SK-N-DZ (cell line): ENCODE results near the gene COLGALT1. TPM values are rescaled to one million over a fixed set of nuclear protein-coding genes. Genes with fewer than 3 reads are reported as not detected.
A peak's percentile ranks its signal among the peaks of the same experiment; 100 is the strongest.
"Not testable (repeated sequence)": the region's sequence is repeated elsewhere in the genome, so short reads cannot be mapped to it uniquely, and the experiment has no call there.

Source experiments
- DNase-seq: peaks from one replicate; pipeline ENCODE4 v3.0.0-alpha.2; 2015; ENCODE audit warnings: low spot score
- polyA plus RNA-seq, 2 experiments: library from polyadenylated mRNA; depleted of rRNA; stranded (reverse); fragments of >200 nt; gene quantifications; 2 replicates each; pipeline ENCODE4 v1.2.3, GENCODE V29; 2014

The COLGALT1 gene
- polyA plus RNA-seq (2014; cell fraction: cytosol; rRNA removed): 34.4 and 39.1 TPM in 2 replicates
- polyA plus RNA-seq (2014; cell fraction: nucleus; rRNA removed): 36.3 and 44.9 TPM in 2 replicates

DNA sequence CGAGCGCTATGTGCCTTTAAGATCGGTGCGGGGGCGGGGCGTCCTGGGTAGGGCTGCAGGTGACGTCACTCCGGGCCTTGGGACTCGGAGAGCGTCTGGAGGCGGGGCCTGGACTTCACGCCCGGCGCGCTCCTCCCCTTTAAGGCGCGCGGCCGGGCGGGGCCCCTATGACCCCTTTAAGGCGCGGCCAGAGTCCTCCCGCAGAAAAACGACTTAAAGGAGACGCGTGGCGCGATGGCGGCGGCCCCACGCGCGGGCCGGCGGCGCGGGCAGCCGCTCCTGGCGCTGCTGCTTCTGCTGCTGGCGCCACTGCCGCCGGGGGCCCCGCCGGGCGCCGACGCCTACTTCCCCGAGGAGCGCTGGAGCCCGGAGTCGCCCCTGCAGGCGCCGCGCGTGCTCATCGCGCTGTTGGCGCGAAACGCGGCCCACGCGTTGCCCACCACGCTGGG lies at the start of gene COLGALT1:
Gene COLGALT1 (plus strand): TSS at position 170 of the 449 bp plus-strand sequence. CDS start 65 bp downstream, at position 235.
- peak; percentile 94 for DNase-seq

DNA sequence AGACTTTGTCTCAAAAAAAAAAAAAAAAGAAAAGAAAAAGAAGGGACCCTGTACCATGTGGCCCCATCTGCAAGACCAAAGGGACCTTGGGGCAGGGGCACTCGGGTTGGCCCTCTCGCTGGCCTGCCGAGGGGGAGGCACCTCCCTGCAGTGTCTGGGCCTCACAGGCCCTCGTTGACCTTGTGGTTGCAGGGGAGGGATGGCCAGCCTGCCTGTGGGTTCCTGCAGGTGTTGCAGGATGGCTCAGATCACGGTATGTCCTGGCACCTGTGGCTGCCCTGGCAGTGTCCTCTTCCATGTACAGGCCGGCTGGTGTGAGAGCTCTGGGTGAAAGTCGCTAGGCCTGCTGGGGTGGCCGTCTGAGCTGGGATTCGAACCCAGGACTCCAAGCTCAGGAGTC lies 48.7 kb upstream of the COLGALT1 start:
- DNase-seq: no peak

DNA sequence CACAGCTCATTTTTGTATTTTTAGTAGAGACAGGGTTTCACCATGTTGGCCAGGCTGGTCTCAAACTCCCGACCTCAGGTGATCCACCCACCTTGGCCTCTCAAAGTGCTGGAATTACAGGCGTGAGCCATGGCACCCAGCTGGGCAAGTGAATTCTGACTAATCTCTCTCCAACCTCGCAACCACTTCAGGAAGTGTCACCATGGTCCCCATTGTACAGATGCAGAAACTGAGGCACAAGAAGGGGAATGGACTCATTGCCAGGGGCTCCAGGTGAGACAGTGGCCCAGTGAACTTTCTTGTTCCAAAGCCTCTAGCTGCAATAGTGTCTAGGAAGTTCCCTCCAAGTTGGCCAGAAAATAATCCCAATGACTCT lies 46.9 kb upstream of the COLGALT1 start:
- not testable (repeated sequence) for DNase-seq

DNA sequence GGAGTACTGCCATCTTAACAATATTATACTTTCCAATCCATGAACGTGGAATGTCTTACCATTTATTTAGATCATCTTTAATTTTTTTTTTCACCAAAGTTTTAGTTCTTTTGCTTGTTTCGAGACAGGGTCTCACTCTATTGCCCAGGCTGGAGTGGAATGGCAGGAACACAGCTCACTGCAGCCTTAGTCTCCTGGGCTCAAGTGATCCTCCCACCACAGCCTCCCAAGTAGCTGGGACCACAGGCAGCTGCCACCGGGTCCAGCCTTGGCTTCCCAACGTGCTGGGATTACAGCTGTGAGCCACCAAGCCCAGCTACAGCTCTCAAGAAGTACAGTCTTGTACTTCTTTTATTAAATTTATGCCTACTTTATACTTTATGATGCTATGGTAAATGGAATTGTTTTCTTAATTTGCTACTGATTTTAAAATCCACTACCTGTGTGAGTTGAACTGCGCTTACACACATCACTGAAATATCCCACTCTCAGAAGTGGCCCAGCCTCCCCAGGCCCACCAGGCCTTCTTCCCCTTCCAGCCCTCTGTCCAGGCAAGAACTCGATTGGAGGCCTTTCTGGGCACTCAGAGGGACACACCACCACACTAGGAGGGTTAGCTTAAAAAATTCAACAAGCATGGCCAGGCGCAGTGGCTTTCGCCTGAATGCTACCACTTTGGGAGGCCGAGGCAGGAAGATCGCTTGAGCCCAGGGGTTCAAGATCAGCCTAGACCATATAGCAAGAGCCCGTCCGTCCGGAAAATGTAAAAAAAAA lies 45.0 kb upstream of the COLGALT1 start:
- no peak for DNase-seq

DNA sequence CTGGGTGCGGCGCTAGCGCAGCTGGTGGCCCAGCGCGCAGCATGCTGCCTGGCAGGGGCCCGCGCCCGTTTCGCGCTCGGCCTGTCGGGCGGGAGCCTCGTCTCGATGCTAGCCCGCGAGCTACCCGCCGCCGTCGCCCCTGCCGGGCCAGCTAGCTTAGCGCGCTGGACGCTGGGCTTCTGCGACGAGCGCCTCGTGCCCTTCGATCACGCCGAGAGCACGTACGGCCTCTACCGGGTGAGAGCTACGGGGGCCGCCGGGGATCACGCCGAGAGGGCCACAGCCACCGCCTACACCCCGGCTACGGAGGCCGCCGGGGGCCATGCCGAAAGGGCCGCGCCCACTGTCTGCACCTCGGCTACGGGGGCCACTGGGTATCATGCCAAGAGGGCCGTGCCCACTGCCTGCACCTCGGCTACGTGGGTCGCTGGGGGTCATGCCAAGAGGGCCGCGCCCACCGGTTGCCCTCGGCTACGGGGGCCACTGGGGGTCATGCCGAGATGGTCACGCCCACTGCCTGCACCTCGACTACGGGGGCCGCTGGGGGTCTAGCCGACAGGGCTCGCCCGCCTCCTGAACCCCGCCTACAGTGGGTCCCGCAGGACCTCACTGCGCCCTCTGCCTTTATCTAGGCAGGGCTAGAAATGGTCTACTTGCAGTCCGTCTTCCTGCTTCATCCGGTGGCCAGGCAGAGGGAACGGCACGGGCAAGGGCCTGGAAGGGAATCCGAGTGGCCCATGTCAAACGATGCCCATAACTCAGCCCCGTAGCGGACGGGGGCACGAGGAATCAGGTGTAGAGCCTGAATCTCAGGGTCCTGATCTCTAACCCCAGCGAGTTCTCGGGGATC lies 43.5 kb upstream of the COLGALT1 start:
- DNase-seq: peak; percentile 82

DNA sequence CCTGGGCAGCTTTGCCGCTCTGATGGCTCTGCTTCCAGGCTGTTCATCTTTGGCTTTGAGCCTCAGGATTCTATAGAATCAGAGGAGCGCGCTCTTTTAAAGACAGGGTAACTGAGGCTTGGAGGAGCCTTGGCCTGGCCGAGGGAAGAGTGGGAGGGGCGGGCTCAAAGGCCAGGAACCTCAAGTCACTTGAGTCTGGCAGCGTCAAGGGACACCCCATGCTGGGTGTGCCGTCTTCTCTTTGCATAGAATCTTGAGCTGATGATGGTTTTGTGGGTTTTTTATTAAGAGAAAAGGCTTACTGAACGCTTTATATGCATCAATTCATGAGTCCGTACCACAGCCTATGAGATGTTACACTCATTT lies 42.9 kb upstream of the COLGALT1 start:
- no peak for DNase-seq

DNA sequence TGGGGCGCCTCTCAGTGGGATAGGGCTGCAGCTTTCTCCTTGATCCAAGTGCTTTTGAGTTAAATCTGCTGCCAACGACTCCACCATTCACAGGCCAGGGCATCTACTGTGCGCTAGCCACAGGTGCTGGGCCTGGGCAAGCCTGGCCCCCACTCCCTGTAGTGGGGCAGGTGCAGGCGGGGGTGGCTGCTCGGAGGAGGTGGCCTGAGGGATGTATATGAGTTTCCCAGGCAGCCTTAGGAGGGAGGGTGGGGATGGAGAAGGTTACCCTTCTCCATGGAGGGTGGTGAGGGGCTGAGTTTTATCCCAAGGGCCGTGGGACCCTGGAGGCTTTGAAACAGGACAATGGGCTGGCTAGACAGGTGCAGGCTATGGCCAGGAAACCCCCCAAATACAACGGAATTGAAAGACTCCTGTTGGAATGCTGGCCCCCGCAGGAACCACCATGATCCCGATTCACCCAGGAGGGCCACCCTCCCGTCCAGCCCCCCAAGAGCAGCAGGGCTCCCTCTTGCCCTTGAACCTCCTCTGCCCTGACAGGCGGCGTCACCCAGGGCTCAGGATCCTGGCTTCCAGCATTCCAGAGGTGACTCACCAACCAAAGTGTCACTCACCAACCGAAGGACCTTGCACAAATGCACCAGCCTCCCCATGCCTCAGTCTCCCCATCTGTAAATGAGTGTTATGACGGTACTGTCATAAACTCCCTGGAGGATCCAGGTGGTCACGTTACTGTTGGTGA lies 39.9 kb upstream of the COLGALT1 start:
- DNase-seq: no peak

DNA sequence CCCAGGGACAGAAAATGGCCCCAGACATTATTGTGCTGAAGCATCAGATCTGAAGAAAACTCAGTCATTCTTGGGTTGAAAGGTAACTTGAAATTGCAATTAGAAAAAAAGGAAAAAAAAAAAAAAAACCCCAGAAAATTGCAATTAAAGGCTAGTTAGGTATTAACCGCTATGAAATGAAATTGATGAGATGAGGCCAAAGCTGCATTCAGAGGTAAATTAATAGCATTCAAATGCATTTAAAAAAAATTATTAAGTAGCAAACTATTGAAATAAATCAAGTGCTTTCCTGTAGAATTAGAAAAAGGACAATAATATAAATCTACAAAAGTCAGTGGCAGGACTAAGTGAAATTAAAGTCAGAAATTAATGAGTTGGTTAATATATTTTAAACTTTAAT lies 37.6 kb upstream of the COLGALT1 start:
- DNase-seq: no peak

DNA sequence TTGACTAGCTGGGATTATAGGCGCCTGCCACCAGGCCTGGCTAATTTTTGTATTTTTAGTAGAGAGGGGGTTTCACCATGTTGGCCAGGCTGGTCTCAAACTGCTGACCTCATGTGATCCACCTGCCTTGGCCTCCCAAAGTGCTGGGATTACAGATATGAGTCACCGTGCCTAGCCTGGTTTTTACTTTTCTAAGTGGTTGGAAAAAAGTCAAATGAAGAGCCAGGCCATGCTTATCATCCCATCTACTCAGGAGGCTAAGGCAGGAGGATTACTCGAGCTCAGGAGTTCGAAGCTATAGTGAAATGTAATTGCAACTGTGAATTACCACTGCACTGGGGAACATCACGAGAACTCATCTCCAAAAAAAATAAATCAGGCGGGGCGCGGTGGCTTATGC lies 36.8 kb upstream of the COLGALT1 start:
- DNase-seq: not testable (repeated sequence)

DNA sequence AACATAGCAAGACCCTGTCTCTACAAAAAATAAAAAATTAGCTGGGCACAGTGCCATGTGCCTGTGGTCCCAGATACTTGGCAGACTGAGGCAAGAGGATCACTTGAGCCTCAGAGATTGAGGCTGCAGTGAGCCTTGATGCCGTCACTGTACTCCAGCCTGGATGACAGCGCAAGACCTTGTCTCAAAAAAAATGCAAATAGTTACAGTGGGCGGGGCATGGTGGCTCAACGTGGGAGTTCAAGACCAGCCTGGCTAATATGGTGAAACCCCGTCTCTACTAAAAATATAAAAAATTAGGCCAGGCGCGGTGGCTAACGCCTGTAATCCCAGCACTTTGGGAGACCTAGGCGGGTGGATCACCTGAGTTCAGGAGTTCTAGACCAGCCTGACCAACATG lies 35.5 kb upstream of the COLGALT1 start:
- no peak for DNase-seq

DNA sequence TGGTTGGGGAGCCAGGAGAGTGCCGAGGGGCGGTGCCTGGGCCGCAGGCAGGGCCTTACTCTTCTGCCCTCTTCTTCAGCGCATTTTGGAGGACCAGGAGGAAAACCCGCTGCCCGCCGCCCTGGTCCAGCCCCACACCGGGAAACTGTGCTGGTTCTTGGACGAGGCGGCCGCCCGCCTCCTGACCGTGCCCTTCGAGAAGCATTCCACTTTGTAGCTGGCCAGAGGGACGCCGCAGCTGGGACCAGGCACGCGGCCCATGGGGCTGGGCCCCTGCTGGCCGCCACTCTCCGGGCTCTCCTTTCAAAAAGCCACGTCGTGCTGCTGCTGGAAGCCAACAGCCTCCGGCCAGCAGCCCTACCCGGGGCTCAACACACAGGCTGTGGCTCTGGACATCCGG lies 34.6 kb upstream of the COLGALT1 start:
- DNase-seq: no peak

DNA sequence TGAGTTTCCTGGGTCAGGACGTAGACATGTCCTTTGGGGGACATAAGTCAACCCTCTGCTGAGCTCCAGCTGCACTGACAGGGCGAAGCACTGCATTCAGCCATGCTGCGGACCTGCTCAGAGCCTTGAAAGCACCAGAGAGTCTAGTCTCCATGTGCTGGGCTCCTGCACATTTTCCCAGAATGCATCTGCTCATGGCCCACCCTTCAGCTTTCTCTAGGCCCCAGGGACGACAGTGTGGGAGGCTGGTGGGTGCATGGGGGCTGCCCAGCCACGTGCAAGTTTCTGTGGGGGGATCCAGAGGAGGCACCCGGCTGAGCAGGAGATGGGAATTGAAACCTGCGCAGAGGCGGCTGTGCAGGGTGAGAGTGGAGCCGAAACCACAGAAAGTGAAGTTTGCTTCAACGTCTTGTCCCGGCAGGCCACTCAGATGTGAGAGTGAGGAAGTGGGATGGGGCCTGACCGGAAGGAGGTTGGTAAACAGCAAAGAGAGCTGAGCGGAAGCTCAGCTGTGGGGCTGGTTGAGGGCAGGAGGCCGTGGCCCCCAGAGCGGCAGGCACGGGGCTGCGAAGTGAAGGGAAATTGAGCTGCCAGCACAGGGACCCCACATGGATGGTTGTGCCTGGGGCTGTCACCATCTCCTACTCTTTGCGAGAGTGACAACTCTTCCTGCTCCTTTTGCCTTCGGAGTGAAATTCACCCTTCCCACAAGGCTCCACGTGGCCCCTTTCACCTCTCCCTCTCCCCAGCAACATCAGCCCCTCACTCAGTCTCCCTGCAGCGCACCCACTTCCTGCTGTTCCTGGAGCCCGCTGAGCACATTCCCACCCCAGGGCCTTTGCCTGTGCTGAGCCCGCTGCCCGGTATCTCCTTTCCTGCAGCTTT lies 32.2 kb upstream of the COLGALT1 start:
- DNase-seq: no peak

DNA sequence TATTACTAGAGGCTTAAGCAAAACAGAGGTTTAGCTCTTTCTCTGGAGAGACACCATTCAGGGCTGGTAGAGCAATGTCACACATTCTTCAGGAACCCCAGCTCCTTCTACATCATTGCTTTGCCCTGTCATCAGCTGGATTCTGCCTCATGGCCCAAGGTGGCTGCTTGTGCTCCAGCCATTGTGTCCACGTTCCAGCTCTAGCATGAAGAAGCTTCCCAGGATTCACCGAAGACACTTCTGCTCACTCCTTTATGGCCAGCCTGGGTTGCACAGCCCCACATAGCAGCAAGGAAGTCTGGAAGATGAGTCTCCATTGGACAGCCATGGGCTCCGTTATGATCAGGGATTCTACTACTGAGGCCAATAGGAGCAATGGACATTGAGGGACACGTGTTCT lies 30.8 kb upstream of the COLGALT1 start:
- DNase-seq: no peak

DNA sequence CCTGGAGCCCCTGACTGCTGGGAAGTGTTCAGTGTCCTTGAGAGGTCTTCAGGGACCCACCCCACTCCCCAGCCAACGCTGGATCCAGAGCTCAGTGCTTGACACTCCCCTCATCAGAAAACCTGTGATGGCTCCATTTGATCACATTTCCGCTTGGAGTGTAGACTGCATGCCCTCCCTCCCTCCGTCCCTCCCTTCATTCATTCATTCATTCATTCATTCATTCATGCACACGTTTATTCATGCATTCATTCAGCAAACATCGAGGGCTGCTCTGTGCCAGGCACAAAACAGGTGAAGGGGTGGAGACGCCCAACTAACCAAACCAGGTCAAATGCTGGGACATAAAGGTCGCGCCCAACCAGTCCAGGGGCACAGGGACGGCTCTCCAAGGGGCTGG lies 30.3 kb upstream of the COLGALT1 start:
- DNase-seq: no peak

DNA sequence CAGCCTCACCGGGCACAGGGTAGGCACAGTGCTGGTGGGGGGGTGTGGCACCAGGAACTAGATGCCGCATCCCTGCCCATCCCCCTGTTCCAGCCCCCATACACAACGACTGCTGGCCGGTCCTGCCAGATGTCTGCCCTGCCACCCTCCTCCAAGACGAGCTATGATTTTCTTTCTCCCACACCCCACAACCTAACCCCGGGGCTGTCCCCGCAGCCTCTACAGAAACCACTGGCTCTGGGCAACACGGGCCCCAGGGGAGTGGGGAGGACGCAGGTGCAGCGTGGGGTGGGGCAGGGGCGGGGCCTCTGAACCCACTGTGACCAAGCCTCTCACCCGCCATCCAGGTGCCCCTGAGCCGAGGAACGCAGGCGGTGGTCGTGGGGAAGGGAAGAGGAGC lies 28.5 kb upstream of the COLGALT1 start:
- DNase-seq: no peak

DNA sequence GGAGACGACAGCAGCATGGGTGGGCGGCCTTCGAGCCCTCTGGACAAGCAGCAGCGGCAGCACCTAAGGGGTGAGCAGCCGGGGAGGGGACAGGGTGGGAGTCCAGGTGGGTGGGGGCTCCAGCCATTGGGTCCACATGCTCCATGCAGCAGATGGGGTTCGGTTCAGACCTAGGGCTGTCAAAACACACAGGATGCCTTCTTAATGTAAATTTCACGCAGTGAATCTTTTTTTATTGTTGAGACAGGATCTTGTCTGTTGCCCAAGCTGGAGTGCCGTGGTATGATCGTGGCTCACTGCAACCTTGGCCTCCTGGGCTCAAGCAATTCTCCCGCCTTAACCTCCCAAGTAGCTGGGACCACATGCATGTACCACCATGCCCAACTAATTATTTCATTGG lies 28.1 kb upstream of the COLGALT1 start:
- no peak for DNase-seq

DNA sequence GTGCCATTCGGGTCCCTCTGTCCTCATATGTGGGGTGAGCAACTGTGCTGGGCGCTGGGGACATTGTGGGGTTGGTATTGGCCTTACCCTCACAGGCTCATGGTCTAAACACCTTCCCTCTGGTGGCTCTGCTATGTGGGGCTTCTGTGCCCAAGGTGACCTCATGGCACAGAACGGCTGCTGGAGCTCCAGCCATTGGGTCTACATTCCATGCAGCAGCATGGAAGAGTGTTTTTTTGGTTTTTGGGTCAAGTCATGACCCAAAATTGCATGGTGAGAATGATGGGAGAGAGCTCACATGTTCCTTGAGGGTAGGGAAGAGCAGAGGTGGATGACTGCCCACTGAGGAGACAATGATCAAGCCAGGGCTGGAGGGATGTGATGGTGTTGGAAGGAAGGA lies 26.8 kb upstream of the COLGALT1 start:
- DNase-seq: no peak

DNA sequence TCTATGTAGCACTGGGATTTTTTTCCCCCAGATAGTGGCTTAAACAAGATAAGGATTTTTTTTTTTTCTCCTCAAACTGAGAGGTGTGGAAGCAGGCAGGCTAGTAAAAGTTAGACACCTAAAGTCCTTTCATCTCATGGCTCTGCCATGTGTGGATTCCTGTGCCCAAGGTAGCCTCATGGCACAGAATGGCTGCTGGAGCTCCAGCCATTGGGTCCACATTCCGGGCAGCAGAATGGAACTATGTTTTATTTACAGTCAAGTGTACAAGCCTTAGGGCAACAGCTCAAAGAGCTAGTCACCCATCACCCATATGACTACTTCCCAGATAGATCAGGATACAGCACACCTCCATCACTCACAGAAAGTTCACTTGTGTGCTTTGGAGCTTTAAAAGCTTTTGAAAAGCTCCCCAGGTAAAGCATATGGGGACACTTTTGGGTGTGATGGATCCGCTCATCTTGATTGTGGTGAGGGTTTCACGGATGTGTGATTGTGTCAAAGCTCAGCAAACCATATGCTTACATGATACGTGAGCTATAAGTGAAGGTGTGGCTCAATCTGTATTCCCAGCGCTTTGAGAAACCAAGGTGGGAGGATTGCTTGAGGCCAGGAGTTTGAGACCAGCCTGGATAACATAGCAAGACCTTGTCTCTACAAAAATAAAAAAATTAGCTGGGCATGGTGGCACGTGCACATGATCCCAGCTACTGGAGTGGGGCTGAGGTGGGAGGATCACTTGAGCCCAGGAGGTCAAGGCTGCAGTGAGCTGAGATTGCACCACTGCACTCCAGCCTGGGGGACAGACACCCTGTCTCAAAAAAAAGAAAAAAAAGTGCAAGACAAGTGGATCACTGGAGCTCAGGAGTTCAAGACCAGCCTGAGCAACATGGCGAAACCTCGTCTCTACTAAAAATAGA lies 25.9 kb upstream of the COLGALT1 start:
- DNase-seq: no peak

DNA sequence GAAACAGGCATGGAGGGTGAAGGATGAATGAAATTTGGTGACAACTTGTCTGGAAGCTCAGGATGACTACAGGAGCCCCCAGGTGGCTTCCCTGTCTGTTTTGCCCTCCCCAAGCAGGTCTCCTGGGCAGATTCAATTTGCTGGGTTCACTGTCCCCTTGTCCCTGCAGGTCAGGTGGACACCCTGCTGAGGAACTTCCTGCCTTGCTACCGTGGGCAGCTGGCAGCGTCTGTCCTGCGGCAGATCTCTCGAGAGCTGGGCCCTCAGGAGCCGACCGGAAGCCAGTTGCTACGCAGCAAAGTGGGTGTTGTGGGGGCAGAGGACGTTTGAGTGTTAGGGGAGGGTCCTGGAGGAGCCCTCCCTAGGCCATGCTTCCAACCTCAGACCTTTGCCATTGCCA lies 24.9 kb upstream of the COLGALT1 start:
- no peak for DNase-seq

DNA sequence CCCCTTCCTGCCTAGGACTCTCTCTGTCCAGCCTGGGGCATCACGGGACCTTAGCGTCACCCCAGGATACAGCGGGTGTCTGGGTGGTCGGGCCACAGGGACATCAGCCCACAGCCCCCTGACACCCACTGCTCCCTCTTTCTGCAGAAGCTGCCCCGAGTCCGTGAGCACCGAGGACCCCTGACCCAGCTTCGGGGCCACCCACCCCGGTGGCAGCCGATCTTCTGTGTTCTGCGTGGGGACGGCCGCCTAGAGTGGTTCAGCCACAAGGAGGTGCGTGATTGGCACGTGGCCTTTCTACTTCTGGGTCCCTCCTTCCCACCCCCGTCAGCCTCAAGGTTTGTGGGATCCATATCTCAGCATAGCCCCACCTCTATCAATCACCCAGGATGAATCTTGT lies 23.3 kb upstream of the COLGALT1 start:
- DNase-seq: no peak
